CD4-positive, alpha-beta T cell treated with Interleukin-4 for 4 hours (primary cell): Measurements from ENCODE around the gene KLC3.
"Not testable (repeated sequence)": the region's sequence is repeated elsewhere in the genome, so short reads cannot be mapped to it uniquely, and the experiment has no call there.

Experiments
- DNase-seq: peaks from one replicate; pipeline ENCODE4 v3.0.0-alpha.2; 2020

The KLC3 gene

DNA sequence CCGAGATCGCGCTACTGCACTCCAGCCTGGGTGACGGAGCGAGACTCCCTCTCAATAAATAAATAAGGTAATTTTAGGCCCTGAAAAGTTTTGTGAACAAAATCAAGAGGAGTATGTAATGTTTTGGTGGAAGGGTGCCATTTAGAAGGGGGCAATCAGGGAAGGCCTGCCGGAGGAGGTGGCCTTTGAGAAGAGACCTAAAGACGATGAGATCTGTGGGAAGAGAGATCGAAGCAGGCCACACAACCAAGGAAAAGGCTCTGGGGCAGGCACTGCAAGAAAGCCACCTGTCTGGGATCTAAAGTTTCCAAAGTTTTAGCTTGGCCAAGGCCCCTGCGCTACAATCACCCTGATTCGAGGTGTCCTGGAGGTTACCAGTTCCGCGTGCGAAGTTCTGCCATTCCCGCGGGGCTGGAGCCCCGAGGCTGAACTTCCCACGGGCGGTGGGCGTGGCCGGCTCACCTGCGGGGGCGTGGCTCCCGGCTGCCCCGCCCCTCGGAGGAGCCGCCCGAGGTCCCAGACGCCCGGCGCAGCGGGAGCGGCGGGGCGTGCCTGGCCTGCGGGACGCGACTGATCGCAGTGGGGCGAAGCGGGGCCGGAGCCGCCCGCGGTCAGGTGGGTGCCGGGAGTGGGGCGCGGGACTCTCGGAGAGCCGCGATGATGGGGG is at the start of gene KLC3:
KLC3 (plus strand) TSS at position 519 of the 667 bp plus-strand sequence. CDS start 4,792 bp downstream, outside the sequence.
- DNase-seq: no peak

DNA sequence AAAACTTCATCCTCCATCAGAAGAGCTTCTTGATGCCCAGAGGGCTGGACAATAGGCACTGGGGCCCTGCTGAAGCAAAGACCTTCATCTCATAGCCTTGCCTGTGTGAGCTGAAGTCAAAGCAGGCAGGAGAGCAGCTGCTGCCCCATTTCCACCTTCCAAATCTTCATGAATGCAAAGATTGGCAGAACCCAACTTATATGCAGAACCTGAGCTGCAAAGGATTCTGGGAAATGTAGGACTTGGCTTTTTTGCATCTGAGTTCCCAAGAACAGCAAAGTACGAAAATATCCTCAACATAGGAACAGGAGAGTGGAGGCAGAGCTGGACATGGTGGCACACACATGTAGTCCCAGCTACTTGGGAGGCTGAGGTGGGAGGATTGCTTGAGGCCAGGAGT is 48.7 kb upstream of the KLC3 start:
- DNase-seq: no peak

DNA sequence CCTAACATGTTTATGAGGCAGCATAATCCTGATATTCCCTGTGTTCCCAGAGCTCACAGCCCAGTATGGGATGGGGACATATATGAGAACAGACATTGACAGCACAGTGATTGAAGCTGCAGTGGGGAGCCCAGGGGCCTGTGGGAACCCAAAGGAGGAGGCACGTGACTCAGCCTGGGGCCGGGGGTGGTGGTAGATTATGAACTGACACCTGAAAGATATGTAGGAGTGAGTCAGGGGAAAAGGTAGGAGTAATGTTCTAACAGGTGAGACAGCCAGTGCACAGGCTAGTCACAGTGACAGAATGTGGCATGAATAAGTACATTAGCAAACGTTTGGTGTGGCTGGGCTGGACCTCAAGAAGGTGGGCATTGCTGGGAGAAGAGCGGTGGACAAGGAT is 46.9 kb upstream of the KLC3 start:
- DNase-seq: no peak

DNA sequence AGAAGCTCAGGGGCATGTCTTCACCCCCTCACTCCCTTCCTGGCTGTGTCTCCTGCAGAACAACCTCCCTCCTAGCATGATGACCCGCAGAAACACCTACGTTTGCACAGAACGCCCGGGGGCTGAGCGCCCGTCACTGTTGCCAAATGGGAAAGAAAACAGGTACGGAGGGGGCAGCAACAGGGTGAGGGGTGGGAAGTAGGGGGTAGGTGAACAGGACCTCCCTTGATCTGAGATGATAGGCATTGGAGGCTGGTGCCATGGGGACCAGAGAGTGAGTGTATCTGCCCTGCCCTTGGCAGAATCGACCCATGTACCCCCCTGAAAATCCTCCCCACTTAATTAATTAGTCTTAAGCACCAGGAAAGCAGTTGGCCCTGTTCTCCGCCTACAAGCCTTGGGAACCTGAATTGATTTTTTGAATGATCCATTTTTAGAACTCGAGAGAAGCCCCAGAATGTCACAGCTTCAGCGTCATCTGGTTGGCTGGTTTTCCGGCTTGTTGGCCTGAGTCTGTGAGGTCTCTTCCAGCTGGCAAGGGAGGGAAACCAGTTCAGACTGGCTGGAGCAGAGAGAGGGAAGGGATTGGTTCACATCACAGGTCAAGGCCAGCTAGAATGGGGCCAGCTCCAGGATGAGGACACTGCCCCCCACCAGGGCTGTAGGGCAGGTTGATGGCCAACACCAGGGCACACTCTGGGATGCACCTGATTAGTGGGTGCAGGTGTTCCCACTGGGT is 46.1 kb upstream of the KLC3 start:
- DNase-seq: no peak

DNA sequence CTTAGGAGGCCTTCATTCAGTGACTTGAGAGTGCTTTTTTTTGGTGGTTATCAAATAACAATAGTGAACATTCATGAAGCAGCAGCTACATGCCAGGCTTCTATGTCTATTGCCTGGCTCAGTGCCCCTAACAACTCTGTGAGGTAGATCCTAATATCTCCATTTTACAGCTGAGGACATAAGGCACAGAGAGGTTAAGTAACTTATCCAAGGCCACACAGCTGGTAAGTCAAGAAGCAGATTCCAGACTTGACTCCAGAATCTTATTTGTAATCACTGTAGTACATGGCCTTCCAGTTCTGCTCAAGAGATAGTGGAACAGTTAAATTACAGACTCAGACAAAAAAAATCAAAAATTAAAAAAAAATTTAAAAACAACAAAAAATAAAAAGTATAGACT is 44.7 kb upstream of the KLC3 start:
- DNase-seq: no peak

DNA sequence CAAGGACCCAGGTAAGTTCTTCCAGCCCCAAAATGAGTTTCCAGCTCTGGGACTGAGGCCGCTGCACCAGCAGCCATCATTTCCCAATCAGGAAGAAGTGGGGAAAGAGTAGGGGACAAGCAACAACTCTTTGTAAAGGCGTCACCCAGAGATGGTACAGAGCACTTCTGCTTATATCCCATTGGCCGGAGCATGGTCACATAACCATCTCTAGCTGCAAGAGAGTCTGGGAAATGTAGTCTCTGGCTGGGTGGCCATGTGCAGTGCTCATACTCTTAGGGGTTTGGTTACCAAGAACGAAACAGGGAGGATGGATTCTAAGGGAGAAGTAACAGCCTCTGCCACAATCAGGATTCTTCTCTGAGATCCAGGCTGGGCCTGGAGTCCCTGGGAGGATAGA is 44.2 kb upstream of the KLC3 start:
- no peak for DNase-seq

DNA sequence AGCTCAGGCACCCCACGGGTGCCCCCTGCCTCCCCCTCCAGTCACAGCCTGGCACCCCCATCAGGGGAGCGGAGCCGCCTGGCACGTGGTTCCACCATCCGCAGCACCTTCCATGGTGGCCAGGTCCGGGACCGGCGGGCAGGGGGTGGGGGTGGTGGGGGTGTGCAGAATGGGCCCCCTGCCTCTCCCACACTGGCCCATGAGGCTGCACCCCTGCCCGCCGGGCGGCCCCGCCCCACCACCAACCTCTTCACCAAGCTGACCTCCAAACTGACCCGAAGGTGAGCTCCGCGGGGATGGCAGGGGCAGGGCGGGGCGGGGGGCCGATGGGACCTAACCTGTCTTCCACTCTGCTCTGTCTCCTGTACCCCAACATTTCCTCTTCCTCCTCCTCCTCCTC is 42.9 kb upstream of the KLC3 start:
- DNase-seq: no peak

DNA sequence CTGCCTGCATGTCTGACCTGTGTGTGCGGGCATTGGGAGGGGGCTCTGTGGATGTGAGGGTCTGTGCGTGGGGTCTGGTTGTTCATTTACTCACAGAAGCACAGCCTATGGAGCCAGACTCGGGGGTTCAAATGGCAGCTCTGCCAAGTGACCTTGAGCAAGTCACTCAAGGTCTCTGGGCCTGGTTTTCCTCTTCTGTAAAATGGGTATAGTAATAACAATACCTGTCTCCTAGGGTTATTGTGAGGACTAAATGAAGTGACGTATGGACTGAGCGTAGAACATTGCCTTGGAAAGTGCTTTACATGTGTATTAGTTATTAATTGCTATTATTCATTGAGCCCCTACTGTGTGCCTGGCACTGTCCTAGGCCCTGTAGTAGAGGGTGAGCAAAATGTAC is 42.3 kb upstream of the KLC3 start:
- DNase-seq: no peak

DNA sequence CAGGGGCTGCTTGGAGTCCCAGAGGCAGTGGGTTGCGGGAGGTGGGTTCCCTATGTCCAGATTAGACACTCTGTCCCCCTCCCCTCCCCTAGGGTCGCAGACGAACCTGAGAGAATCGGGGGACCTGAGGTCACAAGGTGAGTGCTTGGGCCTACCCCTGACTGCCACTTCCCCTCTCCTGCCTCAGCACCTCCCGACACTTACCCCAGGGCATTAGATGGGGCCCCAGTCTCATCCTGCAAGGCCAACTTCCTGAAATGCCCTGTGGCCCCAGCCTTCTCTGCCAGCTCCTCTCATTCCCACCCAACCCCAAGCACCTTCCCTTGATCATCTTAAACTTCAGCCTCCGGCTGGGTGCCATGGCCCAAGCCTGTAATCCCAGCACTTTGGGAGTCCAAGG is 40.8 kb upstream of the KLC3 start:
- no peak for DNase-seq

DNA sequence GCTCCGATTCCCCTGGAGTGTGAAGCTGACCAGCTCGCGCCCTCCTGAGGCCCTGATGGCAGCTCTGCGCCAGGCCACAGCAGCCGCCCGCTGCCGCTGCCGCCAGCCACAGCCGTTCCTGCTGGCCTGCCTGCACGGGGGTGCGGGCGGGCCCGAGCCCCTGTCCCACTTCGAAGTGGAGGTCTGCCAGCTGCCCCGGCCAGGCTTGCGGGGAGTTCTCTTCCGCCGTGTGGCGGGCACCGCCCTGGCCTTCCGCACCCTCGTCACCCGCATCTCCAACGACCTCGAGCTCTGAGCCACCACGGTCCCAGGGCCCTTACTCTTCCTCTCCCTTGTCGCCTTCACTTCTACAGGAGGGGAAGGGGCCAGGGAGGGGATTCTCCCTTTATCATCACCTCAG is 38.1 kb upstream of the KLC3 start:
- DNase-seq: no peak

DNA sequence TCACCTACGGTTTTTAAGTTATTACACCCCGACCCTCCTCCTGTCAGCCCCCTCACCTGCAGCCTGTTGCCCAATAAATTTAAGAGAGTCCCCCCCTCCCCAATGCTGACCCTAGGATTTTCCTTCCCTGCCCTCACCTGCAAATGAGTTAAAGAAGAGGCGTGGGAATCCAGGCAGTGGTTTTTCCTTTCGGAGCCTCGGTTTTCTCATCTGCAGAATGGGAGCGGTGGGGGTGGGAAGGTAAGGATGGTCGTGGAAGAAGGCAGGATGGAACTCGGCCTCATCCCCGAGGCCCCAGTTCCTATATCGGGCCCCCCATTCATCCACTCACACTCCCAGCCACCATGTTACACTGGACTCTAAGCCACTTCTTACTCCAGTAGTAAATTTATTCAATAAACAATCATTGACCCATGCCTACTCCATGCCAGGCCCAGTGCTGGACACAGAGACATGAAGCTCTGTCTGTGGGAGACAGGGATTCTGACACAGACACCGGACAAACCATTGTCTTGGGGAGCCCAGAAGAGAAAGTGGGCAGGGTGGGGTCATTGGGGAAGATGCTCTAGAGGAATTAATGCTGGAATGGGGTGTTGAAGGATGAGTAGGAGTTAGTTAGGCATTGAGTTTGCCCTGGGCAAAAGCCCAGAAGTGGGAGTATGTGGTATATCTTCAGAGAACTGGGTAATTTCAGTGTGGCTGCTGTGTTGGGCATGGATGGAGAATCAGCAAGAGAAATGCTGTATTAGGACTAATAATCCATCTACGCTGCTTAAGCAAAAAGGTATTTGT is 37.1 kb upstream of the KLC3 start:
- DNase-seq: no peak

DNA sequence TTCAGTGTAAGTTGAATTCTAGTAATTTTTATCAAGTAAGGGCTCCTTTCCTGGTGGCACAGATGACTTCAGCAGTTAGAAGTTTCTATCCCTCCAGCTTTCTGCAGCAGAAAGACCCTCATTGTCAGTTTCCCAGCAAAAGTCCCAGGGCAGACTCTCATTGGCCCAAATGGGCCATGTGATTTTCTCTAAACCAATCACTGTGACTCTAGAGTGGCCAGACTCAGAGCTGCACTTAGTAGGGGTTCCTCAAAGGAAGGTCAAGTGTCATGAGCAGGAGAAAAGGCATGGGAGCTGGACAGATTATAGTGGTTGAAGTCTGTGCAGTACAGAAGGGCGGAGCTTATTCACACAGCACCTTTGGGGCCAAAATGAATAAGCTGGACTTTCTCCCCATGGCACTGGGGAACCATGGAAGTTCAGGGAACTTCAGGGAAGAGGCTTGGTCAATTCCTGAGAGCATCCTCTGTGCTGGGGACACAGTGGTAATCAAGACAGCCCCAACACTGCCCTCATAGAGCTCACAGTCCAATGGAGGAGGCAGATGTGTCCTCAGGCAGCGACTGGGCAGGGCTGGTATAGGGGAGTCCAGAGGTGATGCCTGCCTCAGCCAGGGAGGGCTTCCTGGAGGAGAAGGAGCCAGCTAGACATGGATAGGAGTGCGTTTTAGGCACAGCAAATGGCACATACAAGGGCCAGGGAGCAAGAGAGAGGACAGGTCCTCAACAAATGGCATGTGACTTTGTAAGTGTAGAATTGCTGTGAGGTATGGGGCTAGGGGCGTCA is 36.2 kb upstream of the KLC3 start:
- DNase-seq: no peak

DNA sequence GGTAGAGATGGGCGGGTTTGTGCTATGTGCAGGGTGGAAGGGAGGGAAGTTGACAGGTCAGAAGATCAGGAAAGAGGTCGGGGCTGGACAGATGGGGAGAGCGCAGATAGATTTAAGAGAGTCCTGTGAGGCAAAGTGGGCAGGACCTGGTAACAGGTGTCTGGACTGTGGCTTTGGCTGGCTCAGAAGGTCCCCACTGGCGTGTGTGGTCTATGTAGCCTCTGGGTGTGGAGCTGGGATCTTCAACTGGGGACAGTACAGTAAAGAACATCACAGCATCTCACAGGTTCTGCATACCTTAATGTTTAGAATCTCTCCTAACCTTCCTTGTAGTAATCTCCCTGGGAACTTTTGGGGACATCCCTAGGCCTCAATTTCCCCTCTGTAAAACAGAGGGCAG is 35.5 kb upstream of the KLC3 start:
- no peak for DNase-seq

DNA sequence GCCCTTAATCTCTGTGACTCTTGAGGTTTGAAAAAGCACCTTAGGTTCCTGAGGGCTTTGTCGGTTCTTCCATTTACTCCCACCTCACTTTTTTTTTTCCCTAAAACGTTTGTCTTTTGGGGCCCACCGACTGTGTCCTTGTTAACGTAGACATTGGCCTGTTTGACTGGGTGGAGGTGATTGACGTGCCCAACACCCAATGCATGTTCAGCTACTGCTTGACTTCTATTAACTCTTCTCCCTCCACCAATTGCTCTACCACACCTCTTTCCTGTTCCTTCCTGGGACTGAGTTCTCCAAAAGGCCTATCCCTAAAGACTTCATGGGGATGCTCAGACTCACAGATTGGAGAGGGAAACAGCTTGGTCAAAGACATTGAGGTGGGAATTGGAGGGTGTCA is 35.1 kb upstream of the KLC3 start:
- DNase-seq: no peak

DNA sequence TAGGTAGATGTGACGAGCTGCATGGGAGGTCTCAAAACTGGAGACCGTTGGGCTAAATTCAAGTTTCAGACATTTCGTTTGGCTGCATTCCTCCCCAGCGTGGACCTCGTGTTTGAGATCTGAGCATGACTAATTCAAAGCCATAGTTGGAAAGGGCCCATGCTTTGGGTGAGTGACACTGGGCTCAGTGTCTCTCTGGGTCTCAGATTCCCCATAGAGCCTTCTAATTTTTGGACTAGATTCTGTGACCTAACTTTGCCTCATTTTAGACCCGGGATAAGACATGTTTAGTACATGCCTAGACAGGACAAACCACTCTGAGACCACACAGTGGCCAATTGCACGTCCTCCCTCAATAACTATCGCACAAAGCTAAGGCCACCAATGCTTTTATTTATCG is 34.5 kb upstream of the KLC3 start:
- no peak for DNase-seq

DNA sequence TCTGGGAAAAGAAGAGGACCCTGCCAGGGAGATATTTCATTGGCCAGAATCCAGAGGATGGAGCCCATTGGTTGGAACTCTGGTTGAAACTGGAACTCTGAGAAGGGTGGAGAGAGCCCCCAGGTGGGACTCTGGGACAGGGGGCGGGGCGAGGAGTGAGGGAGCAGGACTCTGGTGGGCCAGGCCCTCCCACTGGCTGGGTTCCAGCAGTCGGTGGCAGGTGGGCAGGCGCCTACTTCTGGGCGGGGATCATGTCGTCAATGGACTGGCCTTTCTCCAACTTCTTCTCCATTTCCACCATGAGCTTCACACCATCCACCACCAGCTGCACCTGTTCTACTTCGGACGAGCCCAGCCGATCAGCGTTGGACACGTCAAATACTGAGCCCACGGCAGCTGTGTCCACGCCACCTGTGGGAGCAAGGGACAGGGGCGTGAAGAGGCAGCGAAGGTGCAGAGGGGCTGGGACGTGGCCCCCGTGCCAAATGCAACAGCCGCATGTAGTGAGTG is 34.0 kb upstream of the KLC3 start:
- no peak for DNase-seq

DNA sequence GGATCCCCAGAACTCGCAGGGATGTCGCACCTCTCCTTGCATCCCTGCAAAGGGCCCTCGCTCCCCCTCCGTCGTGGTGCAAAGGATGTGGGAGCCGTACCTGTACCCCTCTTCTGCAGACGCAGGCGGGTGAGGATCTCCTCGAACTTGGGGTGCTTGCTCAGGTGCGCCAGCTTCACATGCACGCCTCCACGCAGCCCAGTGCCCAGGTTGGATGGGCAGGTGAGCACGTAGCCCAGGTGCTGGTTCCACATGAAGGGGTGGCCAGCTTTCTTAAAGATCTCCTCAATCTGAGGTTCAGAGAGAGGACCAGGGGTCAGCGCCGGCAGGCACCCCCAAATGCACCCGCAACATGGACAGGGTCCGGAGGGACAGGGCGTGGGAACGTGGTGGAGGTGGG is 33.2 kb upstream of the KLC3 start:
- no peak for DNase-seq

DNA sequence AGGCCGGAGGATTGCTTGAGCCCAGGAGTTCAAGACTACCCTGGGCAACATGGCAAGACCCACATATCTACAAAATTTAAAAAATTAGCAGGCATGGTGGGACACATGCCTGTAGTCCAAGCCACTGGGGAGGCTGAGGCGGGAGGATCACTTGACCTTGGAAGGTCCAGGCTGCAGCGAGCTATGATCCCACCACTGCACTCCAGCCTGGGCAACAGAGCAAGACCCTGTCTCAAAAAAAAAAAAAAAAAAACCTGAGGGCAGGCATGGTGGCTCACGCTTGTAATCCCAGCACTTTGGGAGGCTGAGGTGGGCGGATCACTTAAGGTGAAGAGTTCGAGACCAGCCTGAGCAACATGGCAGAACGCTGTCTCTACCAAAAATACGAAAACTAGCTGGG is 31.2 kb upstream of the KLC3 start:
- DNase-seq: not testable (repeated sequence)

DNA sequence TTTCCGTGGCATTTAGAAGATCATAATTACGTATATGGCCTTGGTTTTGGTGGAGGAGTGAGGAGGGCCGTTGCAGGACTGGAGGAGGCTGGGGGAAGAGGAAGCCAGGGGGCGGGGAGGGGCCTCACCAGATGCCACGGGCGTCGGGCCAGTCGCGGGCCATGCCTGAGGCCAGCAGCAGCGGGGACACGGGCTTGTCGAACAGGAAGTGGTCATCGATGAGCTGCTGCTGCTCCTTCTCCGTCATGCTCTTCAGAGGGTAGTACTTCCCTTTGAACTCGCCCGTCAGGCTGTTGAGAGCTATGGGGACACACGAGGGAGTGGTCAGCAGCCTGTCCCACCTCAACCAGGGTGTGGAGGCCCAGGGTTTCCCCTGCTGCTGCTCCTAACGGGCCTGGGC is 28.9 kb upstream of the KLC3 start:
- DNase-seq: no peak

DNA sequence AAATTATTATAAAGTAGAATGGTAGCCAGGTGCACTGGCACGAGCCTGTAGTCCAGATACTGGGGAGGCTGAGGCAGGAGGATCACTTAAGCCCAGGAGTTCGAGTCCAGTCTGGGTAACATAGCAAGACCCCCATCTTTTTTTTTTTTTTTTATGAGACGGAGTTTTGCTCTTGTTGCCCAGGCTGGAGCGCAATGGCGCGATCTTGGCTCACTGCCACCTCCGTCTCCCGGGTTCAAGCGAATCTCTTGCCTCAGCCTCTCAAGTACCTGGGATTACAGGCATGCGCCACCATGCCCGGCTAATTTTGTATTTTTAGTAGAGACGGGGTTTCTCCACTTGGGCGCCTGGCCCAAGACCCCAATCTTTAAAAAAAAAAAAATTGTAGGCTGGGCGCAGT is 28.3 kb upstream of the KLC3 start:
- not testable (repeated sequence) for DNase-seq

DNA sequence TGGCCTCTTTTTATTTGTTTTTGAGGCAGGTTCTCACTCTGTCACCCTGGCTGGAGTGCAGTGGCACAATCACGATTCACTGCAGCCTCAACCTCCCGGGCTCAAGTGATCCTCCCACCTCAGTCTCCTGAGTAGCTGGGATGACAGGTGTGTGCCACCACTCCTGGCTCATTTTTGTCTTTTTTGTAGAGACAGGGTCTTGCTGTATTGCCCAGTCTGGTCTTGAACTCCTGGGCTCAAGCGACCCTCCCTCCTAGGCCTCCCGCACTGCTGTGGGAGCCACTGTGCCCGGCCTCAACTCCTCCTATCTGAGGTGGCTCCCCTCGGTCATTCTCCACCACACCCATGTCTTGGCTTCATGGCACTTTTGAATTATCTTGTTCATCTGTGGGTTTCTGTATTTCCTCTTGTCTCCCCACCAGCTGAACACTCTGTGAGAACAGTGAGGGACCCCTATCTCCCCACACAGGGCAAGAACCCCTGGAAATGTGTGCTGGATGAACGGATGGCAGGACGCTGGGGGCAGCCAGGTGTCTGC is 25.8 kb upstream of the KLC3 start:
- DNase-seq: no peak

DNA sequence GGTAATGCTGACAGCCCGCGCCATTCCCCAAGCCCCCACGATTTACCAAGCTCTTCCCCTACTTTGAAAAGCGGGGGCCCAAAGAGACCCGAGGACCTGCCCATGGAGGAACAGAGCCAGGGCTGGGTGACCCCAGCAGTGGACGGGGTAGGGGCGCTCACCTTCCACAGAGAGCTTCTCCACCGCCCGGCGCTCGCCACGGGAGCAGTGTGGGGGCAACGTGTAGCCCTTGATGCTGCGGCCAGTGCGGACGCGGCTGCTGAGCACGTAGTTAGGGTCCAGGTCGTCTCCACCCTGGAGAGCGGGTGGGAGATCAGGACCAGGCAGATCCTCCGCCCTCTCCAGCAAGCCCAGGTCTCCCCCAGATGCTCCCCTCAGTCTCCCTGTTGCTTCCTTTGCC is 25.2 kb upstream of the KLC3 start:
- no peak for DNase-seq
